ENCODE measurements around the gene ZNF22.
A peak's percentile ranks its signal among the peaks of the same experiment; 100 is the strongest.

ZNF22 gene

DNA sequence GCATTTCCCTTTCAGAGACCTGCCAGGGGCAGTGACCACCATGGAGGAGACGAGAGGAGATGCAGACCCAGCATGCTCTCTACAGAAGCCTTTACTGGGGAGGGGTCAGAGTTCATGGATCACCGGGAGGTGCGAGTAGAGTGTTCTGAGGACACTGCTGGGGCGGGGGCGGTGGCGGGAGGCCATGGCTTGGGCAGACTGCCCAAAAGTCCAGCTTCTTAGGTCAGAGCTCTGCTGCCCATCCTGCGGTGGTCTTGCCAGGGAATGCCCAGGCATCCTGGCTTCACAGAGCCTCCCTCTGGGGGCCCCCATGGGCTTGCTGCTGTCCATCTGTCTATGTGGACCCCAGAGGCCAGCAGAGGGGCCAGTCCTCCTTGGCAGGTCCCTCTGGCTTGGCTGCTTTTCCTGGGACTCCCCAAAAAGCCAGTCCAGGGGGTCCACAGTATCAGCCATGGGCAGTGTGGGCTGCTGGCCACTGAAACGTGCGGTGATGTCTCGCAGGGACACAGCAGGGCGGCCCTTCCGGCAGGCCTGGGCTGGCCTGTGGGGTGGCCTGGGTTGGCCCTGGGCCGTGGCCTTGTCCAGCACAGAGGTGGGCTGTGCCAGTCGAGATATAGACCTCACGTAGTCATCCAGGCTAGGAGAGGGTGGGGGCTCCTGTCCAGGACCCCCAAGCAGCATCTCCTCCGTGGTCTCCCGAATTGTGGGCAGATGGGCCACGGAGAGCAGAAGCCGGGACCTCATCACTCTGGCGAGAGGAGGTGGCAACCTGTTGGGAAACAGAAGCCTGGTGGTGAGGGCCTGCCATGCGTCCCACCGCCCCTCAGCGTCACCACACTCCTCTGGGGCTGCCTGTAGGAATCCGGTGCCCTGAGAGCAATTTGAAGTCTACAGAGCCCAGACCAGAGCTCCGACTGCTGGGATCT lies 23.2 kb upstream of the ZNF22 start:
- Mint-ChIP-seq H3K27ac (no peak overlapping the region), H3K4me1 (peaks cover 29% of the 10 kb centered on the region), H3K4me3 (no peak overlapping the region), H3K36me3 (no peaks in the 10 kb centered on the region), H3K27me3 (peaks cover 18% of the 10 kb centered on the region), H3K9me3 (no peaks in the 10 kb centered on the region)
- CTCF ChIA-PET: interaction anchor here (1.0 to 2.1 kb wide), 4 partner anchors 12 to 45 kb away, joined by 3 to 15 read pairs (median 7); partner anchors contain the start of gene ZNF22
- no peak for DNase-seq

DNA sequence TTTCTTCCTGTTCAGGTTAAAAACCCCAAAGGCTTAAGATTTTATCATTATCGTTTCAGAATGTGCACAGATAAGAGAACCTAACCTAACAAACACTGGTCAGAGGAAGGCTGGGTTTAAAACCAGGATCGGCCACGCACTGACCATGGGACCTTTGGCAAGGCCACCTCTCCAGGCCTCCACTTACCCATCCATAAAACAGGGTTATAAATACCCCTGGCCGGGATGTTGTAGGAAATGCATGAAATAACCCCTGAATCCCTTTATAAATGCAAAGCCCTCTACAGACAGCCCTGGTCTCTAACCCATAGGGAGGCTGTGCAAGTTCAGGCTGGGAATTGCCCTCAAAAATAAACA lies 22.5 kb upstream of the ZNF22 start:
- Mint-ChIP-seq H3K27ac (no peak overlapping the region), H3K4me3 (peak overlapping the region; percentile 37), H3K27me3 (peaks cover 18% of the 10 kb centered on the region), H3K9me3 (no peaks in the 10 kb centered on the region), H3K4me1 (peaks cover 29% of the 10 kb centered on the region), H3K36me3 (no peaks in the 10 kb centered on the region)
- DNase-seq: no peak
- CTCF ChIA-PET: interaction anchor here (0.8 to 2.0 kb wide), 5 partner anchors 11 to 46 kb away, joined by 3 to 11 read pairs (median 3); no protein-coding TSS in a partner anchor

DNA sequence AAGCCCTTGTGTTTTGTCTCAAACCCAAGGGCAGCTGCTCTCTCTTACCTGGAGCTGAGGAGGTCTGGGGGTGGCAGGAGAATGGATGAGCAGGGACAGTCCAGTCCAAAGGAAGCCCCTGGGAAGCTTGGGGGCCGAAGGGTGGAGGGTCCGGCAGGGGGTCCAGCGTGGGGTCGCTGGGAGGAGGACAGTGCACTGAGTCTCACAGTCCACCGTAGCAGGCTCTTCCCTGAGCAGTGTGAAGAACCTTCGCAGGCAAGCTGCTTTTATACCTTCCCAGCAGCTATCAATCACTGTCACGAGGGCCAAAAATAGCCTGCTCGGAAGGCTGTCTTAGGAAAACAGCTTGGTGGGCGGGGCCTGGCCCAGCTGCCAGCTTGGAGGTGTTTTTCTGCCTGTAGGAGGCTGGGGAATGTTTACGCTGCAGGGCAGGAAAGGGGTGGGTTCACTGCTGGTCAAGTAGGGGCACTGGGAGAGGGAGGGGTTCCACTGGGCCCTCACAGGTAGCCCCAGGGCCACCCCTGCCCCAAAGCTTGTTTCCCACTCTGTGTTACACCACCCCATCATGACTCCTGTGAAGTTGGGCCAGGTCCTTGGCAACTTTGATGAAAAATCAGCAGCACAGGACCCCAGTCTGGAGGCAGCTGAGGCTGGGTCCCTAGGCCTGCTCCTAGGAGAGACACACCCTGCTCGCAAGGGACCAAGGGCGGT lies 22.0 kb upstream of the ZNF22 start, which contains the start of gene DEPP1:
Gene DEPP1, minus strand, starts transcription at position 240 of the 711 bp plus-strand sequence. CDS start 779 bp downstream, outside the sequence.
- peaks cover 24% of the 10 kb centered on the region for H3K4me1 Mint-ChIP-seq
- H3K9me3 Mint-ChIP-seq: no peaks in the 10 kb centered on the region
- peak; percentile 64 for DNase-seq
- peak within 1 kb of the TSS; percentile 11 for H3K27ac Mint-ChIP-seq
- no peaks in the 10 kb centered on the region for H3K36me3 Mint-ChIP-seq
- peaks cover 18% of the 10 kb centered on the region for H3K27me3 Mint-ChIP-seq
- CTCF ChIA-PET: interaction anchor here (0.8 to 2.0 kb wide), 6 partner anchors 11 to 46 kb away, joined by 3 to 11 read pairs (median 3); partner anchors contain the start of gene ZNF22
- peak within 1 kb of the TSS; percentile 37 for H3K4me3 Mint-ChIP-seq

DNA sequence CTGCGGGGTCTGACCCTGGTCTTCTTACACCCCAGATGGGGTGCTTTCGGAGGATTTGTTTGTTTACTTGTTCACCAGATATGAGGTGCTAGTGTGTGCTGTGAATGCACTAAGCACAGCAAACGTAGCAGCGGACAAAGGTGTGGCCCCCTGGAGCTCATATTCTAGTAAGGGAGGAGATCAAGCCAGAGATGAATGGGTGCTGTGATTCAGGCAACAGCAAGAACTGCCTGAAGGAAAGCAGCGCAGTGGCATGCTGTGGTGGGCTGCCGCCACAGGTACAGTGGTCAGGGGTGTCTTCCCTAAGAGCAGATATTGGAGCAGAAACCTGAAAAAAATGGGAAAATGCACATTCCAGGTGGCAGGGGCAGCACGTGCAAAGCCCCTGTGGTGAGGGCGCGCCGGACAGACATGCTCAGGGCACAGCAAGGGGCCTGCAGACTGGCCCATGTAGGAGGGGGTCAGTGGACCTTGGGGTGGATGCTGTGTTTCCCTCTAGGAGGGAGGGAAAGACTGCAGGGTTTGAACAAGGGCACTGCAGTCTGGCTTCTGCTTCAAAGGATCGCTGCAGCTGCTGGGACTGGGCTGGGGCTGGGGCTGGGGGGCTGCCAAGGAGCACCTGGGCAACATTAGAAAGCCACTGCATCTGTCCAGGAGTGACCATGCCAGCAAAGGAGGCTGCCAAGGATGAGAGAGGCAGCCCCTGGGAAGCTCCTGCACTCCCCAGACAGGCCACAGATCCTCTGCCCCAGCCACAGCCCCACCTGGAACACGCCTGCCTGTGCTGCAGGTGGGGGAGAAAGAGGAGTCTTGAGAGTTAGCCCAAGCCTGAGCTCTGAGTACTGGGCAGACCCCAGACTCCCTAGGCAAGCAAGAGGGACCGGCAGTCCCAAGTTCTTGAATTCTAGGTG lies 21.2 kb upstream of the ZNF22 start:
- CTCF ChIA-PET: interaction anchor here (0.8 to 2.2 kb wide), 7 partner anchors 10 to 47 kb away, joined by 3 to 11 read pairs (median 3); partner anchors contain the start of gene ZNF22
- H3K4me1 Mint-ChIP-seq: peaks cover 16% of the 10 kb centered on the region

DNA sequence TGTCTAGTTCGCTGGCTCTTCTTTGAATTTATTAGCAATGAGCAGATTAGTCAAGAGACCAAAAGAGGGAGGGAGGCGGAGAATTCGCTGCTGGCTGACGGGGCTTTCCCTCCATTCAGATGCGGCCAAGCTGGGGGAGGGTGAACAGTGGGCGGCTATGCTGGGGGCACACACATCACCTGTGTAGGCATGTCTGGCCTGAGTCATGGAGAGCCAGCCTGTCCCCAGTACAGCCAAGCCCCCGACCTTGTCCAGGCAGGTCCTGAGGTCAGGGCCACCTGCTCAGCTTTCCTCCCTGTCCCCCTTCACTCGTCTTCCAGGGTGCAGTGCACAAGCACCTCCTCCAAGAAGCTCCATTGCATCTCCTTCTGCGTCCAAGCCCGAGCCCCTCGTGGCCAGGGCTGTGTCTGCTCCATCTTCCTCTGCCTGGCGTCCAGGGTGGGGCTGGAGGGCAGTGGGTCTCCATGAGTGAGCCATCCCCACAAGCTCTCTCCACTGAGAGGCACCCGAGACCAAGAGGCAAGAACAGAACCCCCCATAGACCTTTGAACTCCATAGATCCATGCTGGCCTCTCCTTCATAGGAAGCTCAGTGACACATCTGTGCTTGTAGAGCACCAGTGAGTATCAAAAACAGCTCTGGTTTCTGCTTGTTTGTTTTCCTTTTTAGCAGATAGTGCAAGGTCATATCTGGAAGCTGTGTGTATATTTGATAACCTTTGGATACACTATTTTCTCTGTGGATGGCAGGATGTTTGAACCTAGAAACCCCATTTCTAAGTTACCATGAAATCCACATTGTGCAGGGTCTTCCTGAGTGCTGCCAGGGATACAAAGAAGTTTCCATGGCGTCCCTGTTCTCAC lies 20.2 kb upstream of the ZNF22 start:
- Mint-ChIP-seq H3K4me1 (peaks cover 13% of the 10 kb centered on the region), H3K36me3 (no peaks in the 10 kb centered on the region), H3K9me3 (no peaks in the 10 kb centered on the region), H3K27ac (no peak overlapping the region), H3K4me3 (no peak overlapping the region), H3K27me3 (peaks cover 24% of the 10 kb centered on the region)
- DNase-seq: no peak
- CTCF ChIA-PET: interaction anchor here (0.9 to 2.2 kb wide), 5 partner anchors 12 to 48 kb away, joined by 3 to 10 read pairs (median 6); no protein-coding TSS in a partner anchor

More for the DNA sequence above, 21.2 kb upstream of the ZNF22 start:
- Mint-ChIP-seq H3K36me3 (no peaks in the 10 kb centered on the region), H3K27ac (peak overlapping the region; percentile 11), H3K4me3 (no peak overlapping the region), H3K9me3 (no peaks in the 10 kb centered on the region), H3K27me3 (peaks cover 18% of the 10 kb centered on the region)
- no peak for DNase-seq

DNA sequence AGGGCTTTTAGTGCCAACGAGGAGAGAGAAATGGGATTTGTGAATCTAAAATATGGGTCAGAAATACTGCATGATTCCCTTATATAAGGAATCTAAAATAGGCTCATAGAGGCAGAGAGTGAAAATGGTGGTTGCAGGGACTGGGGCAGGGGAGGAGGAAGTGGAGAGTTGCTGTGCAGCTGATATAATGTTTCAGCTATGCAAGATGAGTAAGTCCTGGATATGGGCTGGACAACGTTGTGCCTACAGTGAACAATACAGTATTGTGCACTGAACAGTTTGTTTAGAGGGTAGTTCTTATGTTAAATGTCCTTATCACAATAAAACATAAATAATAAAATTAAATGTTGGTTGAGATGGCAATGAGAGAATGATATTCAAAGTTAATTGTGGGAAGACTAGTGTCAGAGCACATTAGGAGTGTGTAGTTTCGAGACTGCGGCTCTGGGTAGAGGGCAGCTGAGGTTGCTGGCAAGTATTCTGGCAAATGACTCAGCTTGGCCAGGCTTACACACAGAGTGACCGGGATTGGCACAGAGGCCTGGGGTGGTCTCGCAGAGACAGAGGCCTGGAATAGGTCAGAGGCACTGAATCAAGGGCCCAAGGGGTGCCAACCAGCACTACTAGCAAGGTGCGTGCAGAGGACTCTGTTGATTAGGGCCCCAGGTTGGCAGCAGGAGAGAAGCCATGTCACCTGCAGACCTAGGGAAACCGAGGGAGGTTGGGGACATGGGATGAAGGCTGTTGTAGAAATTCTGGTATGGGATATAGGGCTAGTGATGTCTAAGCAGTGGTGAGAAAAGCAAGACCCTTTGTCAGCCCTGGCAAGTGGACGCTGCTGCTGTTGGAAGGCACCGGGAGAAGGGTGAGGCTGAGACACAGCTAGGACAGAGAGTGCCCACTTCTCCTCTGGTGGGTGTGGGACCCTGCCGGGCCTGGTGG lies 19.3 kb upstream of the ZNF22 start:
- Mint-ChIP-seq H3K36me3 (no peaks in the 10 kb centered on the region), H3K27ac (no peak overlapping the region), H3K4me1 (peaks cover 12% of the 10 kb centered on the region), H3K4me3 (no peak overlapping the region), H3K9me3 (no peaks in the 10 kb centered on the region), H3K27me3 (peaks cover 29% of the 10 kb centered on the region)
- no peak for DNase-seq
- CTCF ChIA-PET: interaction anchor here (0.9 to 2.2 kb wide), 4 partner anchors 13 to 49 kb away, joined by 3 to 10 read pairs (median 6); no protein-coding TSS in a partner anchor

DNA sequence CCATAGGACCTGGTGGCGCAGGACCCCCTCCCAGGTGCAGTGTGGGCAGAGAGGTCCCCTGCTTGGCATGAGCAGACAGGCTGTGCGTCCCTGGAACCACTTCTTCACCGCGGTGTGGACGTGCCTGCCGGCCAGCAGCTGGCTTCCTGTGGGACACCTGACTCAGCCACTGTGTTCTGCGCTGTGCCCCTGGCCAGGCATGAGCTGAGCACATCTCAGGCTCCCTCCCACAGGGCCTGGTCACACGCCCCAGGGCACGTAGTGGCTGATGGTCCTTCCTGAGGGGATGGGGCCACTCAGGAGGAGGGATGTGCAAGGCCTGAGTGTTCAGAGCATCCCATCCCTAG lies 18.6 kb upstream of the ZNF22 start:
- no peak for DNase-seq
- peaks cover 11% of the 10 kb centered on the region for H3K4me1 Mint-ChIP-seq
- no peaks in the 10 kb centered on the region for H3K36me3 Mint-ChIP-seq
- H3K27me3 Mint-ChIP-seq: peaks cover 31% of the 10 kb centered on the region
- CTCF ChIA-PET: no interaction called here
- no peak overlapping the region for H3K27ac Mint-ChIP-seq
- H3K4me3 Mint-ChIP-seq: no peak overlapping the region
- H3K9me3 Mint-ChIP-seq: no peaks in the 10 kb centered on the region

DNA sequence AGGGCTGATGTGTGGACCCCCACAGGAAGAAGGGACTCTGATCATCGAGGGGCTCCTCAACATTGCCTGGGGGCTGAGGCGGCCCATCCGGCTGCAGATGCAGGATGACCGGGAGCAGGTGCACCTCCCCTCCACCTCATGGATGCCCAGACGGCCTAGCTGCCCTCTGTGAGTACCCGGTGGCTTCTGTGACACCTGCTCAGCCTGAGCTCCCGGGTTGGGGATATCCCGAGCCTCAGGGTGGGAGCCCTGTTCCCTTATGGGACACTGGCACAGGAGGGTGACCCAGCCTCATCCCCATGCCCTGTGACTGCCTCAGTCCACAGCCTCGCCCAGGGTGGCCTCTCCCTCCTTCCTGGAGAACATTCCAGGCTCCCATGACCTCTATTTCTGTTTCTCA lies 18.2 kb upstream of the ZNF22 start:
- H3K27ac Mint-ChIP-seq: no peak overlapping the region
- DNase-seq: no peak
- no peaks in the 10 kb centered on the region for H3K9me3 Mint-ChIP-seq
- peaks cover 31% of the 10 kb centered on the region for H3K27me3 Mint-ChIP-seq
- no peak overlapping the region for H3K4me3 Mint-ChIP-seq
- no peaks in the 10 kb centered on the region for H3K36me3 Mint-ChIP-seq
- peaks cover 10% of the 10 kb centered on the region for H3K4me1 Mint-ChIP-seq
- CTCF ChIA-PET: no interaction called here

DNA sequence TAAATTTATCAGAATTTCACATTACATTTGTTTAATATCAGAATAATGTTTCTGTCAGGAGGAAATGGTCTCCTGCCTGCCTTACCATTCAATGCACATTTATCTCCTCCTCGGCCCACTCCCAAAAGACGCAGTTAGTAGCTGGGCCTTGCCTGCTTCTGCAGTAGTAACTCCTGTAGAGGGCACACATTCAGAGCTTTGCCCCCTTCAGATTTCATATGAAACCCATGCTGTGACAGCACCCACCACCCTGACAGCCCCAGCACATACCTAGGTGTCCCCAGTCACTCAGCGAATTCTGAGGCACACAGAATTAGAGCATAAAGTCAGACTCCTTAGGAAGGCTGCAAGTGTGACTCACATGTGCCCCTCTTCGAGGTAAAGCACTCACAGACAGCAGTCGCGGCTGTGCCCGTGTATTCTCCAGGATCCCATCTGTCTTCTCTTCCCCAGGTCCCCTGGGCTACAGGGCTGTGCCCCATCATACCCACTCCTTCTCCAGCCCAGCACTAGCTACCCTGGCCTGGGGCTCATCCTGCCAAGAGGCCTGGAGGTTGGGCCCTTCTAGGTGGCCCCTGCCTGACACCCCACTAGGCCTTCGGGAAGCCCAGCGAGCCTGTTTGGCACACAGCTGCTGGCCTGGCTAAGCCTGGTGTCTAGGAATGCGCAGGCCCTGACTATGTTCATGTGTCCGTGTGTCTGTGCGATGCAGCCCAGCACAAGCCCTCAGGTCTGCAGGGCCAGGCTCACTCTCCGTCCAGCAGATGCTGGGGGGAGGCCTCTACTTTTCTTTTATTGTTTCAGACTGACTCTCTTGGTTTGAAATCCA lies 17.4 kb upstream of the ZNF22 start:
- Mint-ChIP-seq H3K36me3 (no peaks in the 10 kb centered on the region), H3K4me1 (peaks cover 7% of the 10 kb centered on the region), H3K4me3 (no peak overlapping the region), H3K9me3 (no peaks in the 10 kb centered on the region), H3K27ac (no peak overlapping the region), H3K27me3 (peaks cover 34% of the 10 kb centered on the region)
- DNase-seq: no peak
- CTCF ChIA-PET: no interaction called here

DNA sequence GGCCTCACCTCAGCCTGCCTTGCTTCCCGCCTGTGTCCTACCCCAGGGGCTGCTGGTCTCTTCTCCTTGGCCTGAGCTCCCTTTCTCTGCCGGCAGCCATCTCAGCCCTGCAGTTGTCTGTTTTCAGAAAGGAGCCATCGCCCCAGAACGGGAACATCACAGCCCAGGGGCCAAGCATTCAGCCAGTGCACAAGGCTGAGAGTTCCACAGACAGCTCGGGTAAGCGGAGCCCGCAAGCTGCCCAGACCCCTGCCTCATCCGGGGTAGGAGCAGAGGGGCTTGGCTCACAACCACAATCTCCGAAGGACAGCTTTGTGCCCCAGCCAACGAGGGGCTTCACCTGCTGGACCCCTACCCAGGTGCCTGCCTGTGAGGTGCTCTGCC lies 16.8 kb upstream of the ZNF22 start:
- peaks cover 2% of the 10 kb centered on the region for H3K4me1 Mint-ChIP-seq
- H3K4me3 Mint-ChIP-seq: no peak overlapping the region
- H3K27me3 Mint-ChIP-seq: peaks cover 35% of the 10 kb centered on the region
- CTCF ChIA-PET: no interaction called here
- H3K27ac Mint-ChIP-seq: no peak overlapping the region
- DNase-seq: no peak
- H3K36me3 Mint-ChIP-seq: no peaks in the 10 kb centered on the region
- no peaks in the 10 kb centered on the region for H3K9me3 Mint-ChIP-seq

DNA sequence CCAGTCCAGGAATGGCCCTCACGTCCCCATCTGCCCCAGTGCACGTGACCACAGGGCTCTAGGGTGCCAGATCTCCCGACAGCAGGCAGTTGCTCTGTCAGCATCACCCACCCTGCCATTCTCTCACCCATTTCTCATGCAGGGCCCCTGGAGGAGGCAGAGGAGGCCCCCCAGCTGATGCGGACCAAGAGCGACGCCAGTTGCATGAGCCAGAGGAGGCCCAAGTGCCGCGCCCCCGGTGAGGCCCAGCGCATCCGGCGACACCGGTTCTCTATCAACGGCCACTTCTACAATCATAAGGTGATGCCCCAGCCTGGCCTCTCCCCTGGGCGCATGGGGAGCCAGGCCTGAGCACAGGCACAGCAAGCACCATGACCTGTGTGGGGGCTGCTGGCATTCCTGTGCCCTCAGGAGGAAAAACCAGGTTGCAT lies 16.0 kb upstream of the ZNF22 start:
- H3K4me1 Mint-ChIP-seq: peaks cover 2% of the 10 kb centered on the region
- no peaks in the 10 kb centered on the region for H3K36me3 Mint-ChIP-seq
- H3K27ac Mint-ChIP-seq: no peak overlapping the region
- H3K27me3 Mint-ChIP-seq: peaks cover 35% of the 10 kb centered on the region
- H3K4me3 Mint-ChIP-seq: no peak overlapping the region
- CTCF ChIA-PET: no interaction called here
- no peaks in the 10 kb centered on the region for H3K9me3 Mint-ChIP-seq
- DNase-seq: no peak
